H9 (cell line): ENCODE results near the gene IL1RL1. TPM values are rescaled to one million over a fixed set of nuclear protein-coding genes. Genes with fewer than 3 reads are reported as not detected.

Experiments used
- DNase-seq: peaks from one replicate; pipeline ENCODE4 v3.0.0-alpha.2; 2017
- H2AFZ ChIP-seq: one replicate; pipeline ENCODE4 v1.6.1; 2013; ENCODE audit warnings: mild to moderate bottlenecking, low read length, control low read depth, moderate library complexity
- H2AK5ac ChIP-seq: 2 replicates; pipeline ENCODE4 v1.6.1; 2013; ENCODE audit warnings: low read length, control low read depth, mixed read lengths; ENCODE audit not compliant: insufficient read length
- H2BK120ac ChIP-seq: one replicate; pipeline ENCODE4 v1.6.1; 2013; ENCODE audit warnings: low read depth, mild to moderate bottlenecking, low read length, control low read depth, inconsistent platforms; ENCODE audit not compliant: poor library complexity, severe bottlenecking
- H2BK12ac ChIP-seq: 2 replicates; pipeline ENCODE4 v1.6.1; 2013; ENCODE audit warnings: low read length, control low read depth, mixed read lengths, low read depth; ENCODE audit not compliant: insufficient read length
- H2BK15ac ChIP-seq: 2 replicates; pipeline ENCODE4 v1.6.1; 2013; ENCODE audit warnings: low read depth, low read length, control low read depth
- H2BK20ac ChIP-seq: one replicate; pipeline ENCODE4 v1.6.1; 2013; ENCODE audit warnings: low read depth, mild to moderate bottlenecking, low read length, control low read depth, inconsistent platforms; ENCODE audit not compliant: poor library complexity, severe bottlenecking
- H2BK5ac ChIP-seq: 2 replicates; pipeline ENCODE4 v1.6.1; 2013; ENCODE audit warnings: low read length, control low read depth, mixed read lengths; ENCODE audit not compliant: insufficient read length
- H3K14ac ChIP-seq: 2 replicates; pipeline ENCODE4 v1.6.1; 2013; ENCODE audit warnings: low read length, control low read depth; ENCODE audit not compliant: insufficient read depth
- H3K18ac ChIP-seq: 2 replicates; pipeline ENCODE4 v1.6.1; 2013; ENCODE audit warnings: low read depth, mild to moderate bottlenecking, mixed read lengths, low read length, control low read depth; ENCODE audit not compliant: insufficient read length
- H3K23ac ChIP-seq: 2 replicates; pipeline ENCODE4 v1.6.1; 2013; ENCODE audit warnings: low read length, control low read depth, mixed read lengths, low read depth; ENCODE audit not compliant: insufficient read length
- H3K23me2 ChIP-seq: 2 replicates; pipeline ENCODE4 v1.6.1; 2013; ENCODE audit warnings: low read depth, mild to moderate bottlenecking, mixed read lengths, low read length, control low read depth; ENCODE audit not compliant: insufficient read length, poor library complexity, severe bottlenecking
- H3K27ac ChIP-seq: 2 replicates; pipeline ENCODE4 v1.5.1; 2013; ENCODE audit warnings: low read length, control low read depth, mixed read lengths, low read depth; ENCODE audit not compliant: insufficient read length
- H3K27me3 ChIP-seq: 2 replicates; pipeline ENCODE4 v1.6.1; 2013; ENCODE audit warnings: low read length, control low read depth, inconsistent platforms; ENCODE audit not compliant: insufficient read depth
- H3K4ac ChIP-seq: 2 replicates; pipeline ENCODE4 v1.6.1; 2013; ENCODE audit warnings: low read depth, mild to moderate bottlenecking, control low read depth, inconsistent platforms, low read length, moderate library complexity
- H3K4me1 ChIP-seq: 2 replicates; pipeline ENCODE4 v1.6.1; 2013; ENCODE audit warnings: low read length, control low read depth, inconsistent platforms; ENCODE audit not compliant: insufficient read depth
- H3K4me2 ChIP-seq: 2 replicates; pipeline ENCODE4 v1.6.1; 2013; ENCODE audit warnings: low read length, control low read depth, mixed read lengths; ENCODE audit not compliant: insufficient read length, insufficient read depth
- H3K56ac ChIP-seq: 2 replicates; pipeline ENCODE4 v1.6.1; 2013; ENCODE audit warnings: low read depth, mild to moderate bottlenecking, mixed read lengths, low read length, control low read depth; ENCODE audit not compliant: insufficient read length
- H3K79me1 ChIP-seq: 2 replicates; pipeline ENCODE4 v1.6.1; 2013; ENCODE audit warnings: low read depth, mild to moderate bottlenecking, moderate library complexity, low read length, control low read depth, inconsistent platforms; ENCODE audit not compliant: insufficient read depth, poor library complexity, severe bottlenecking
- H3K79me2 ChIP-seq: 2 replicates; pipeline ENCODE4 v1.6.1; 2013; ENCODE audit warnings: low read length, control low read depth, inconsistent platforms; ENCODE audit not compliant: insufficient read depth
- H3K9ac ChIP-seq: 2 replicates; pipeline ENCODE4 v1.6.1; 2013; ENCODE audit warnings: low read length, control low read depth, mixed read lengths; ENCODE audit not compliant: insufficient read length; ENCODE audit errors: extremely low read depth
- H3K9me3 ChIP-seq: one replicate; pipeline ENCODE4 v1.6.1; 2013; ENCODE audit warnings: low read depth, low read length, inconsistent platforms; ENCODE audit not compliant: control insufficient read depth
- H3T11ph ChIP-seq: one replicate; pipeline ENCODE4 v1.6.1; 2013; ENCODE audit warnings: mild to moderate bottlenecking, low read length, control low read depth, inconsistent platforms
- H4K20me1 ChIP-seq: one replicate; pipeline ENCODE4 v1.6.1; 2013; ENCODE audit not compliant: control insufficient read depth, insufficient read length, insufficient read depth
- H4K5ac ChIP-seq: 2 replicates; pipeline ENCODE4 v1.6.1; 2013; ENCODE audit warnings: low read depth, mild to moderate bottlenecking, mixed read lengths, low read length, control low read depth; ENCODE audit not compliant: insufficient read length
- H4K8ac ChIP-seq: replicated peaks from 2 replicates; pipeline ENCODE4 v1.6.1; 2013; ENCODE audit warnings: low read length, control low read depth, mixed read lengths, low read depth; ENCODE audit not compliant: insufficient read length
- H4K91ac ChIP-seq: 2 replicates; pipeline ENCODE4 v1.6.1; 2013; ENCODE audit warnings: low read depth, mild to moderate bottlenecking, moderate library complexity, mixed read lengths, low read length, control low read depth; ENCODE audit not compliant: insufficient read length
- H3K27ac Mint-ChIP-seq, 3 experiments: 2 replicates in 2 of 3; 3 replicates in 1 of 3; pipeline ENCODE4 v1.8.0; 2020 to 2021; ENCODE audit warnings: mixed read lengths in 3 of 3, mild to moderate bottlenecking in 1 of 3, moderate library complexity in 1 of 3
- H3K27me3 Mint-ChIP-seq: 2 replicates; pipeline ENCODE4 v1.8.0; 2021; ENCODE audit warnings: low read depth, mild to moderate bottlenecking, moderate library complexity, mixed read lengths
- H3K36me3 Mint-ChIP-seq, 3 experiments: 2 replicates in 2 of 3; 3 replicates in 1 of 3; pipeline ENCODE4 v1.8.0; 2020 to 2021; ENCODE audit warnings: low read depth in 3 of 3, mixed read lengths in 3 of 3; ENCODE audit not compliant: insufficient read depth in 1 of 3
- H3K4me1 Mint-ChIP-seq, 2 experiments: 2 replicates each; pipeline ENCODE4 v1.8.0; 2020; ENCODE audit warnings: mixed read lengths in 2 of 2
- H3K4me3 Mint-ChIP-seq, 2 experiments: 2 replicates in 1 of 2; 3 replicates in 1 of 2; pipeline ENCODE4 v1.8.0; 2020 to 2021; ENCODE audit warnings: mild to moderate bottlenecking in 2 of 2, mixed read lengths in 2 of 2, moderate library complexity in 1 of 2
- H3K9me3 Mint-ChIP-seq, 2 experiments: 2 replicates in 1 of 2; 3 replicates in 1 of 2; pipeline ENCODE4 v1.8.0; 2020; ENCODE audit warnings: mild to moderate bottlenecking in 2 of 2, mixed read lengths in 2 of 2, moderate library complexity in 1 of 2
- CTCF ChIP-seq: fragments of 200-600 bp; sonication (generic); conservative IDR thresholded peaks from 3 replicates; pipeline ENCODE4 v1.8.0; 2021; ENCODE audit warnings: antibody characterized with exemption, mild to moderate bottlenecking
- WGBS: extraction: QIAGEN DNeasy Blood & Tissue Kit; methylation state at CpG from one replicate; pipeline ENCODE4 v1.1.7; 2013; ENCODE audit warnings: missing lambda C conversion rate, low lambda C conversion rate, mixed read lengths; ENCODE audit not compliant: insufficient read length; ENCODE audit errors: extremely low coverage; 5-methylcytosine and 5-hydroxymethylcytosine counted together
- total RNA-seq: library from RNA; stranded (reverse); gene quantifications from 2 replicates; pipeline ENCODE4 v1.2.1, GENCODE V29; 2021

Gene IL1RL1
- total RNA-seq, 1 experiment from 2014 or later = not detected

- Histone ChIP-seq H2BK12ac (no peak overlapping the region), H3T11ph (no peak overlapping the region), H3K79me2 (no peaks in the 10 kb centered on the region), H3K56ac (no peak overlapping the region), H3K23me2 (no peaks in the 10 kb centered on the region), H3K4me2 (no peak overlapping the region), H3K14ac (no peak overlapping the region), H3K27ac (no peak overlapping the region), H3K9me3 (no peaks in the 10 kb centered on the region), H4K20me1 (no peaks in the 10 kb centered on the region), H3K4ac (no peak overlapping the region), H3K79me1 (no peaks in the 10 kb centered on the region), H2BK20ac (no peak overlapping the region), H3K23ac (no peak overlapping the region), H2AK5ac (no peak overlapping the region), H4K5ac (no peak overlapping the region), H2BK5ac (no peak overlapping the region), H3K4me1 (no peaks in the 10 kb centered on the region; the same call in 1 of the 2 replicates), H4K8ac (no peak overlapping the region), H3K9ac (no peak overlapping the region), H4K91ac (no peak overlapping the region), H2BK15ac (no peak overlapping the region), H3K27me3 (no peaks in the 10 kb centered on the region), H2BK120ac (no peak overlapping the region), H2AFZ (no peak overlapping the region), H3K18ac (no peak overlapping the region)
- H3K4me1 Mint-ChIP-seq = peaks cover 2 to 6% of the 10 kb centered on the region in 2 experiments; a peak in 3 of 4 replicates
- no peak for TF ChIP-seq CTCF
- no peak for DNase-seq
- no peak overlapping the region for H3K27ac Mint-ChIP-seq
- WGBS = no CpG with 5 or more reads among the region's 6 CpGs
- no peaks in the 10 kb centered on the region for H3K36me3 Mint-ChIP-seq
- no peak overlapping the region for H3K4me3 Mint-ChIP-seq
- H3K9me3 Mint-ChIP-seq = no peaks in the 10 kb centered on the region; a peak in 1 of 5 replicates
- no peaks in the 10 kb centered on the region; the same call in 1 of the 2 replicates for H3K27me3 Mint-ChIP-seq
These were observed 48.9 kb upstream of the IL1RL1 start for GRCh38 chr2:102262216-102263129.
